Measurements from ENCODE around the gene ITGB1BP1.
A peak's percentile ranks its signal among the peaks of the same experiment; 100 is the strongest.

The ITGB1BP1 gene

DNA sequence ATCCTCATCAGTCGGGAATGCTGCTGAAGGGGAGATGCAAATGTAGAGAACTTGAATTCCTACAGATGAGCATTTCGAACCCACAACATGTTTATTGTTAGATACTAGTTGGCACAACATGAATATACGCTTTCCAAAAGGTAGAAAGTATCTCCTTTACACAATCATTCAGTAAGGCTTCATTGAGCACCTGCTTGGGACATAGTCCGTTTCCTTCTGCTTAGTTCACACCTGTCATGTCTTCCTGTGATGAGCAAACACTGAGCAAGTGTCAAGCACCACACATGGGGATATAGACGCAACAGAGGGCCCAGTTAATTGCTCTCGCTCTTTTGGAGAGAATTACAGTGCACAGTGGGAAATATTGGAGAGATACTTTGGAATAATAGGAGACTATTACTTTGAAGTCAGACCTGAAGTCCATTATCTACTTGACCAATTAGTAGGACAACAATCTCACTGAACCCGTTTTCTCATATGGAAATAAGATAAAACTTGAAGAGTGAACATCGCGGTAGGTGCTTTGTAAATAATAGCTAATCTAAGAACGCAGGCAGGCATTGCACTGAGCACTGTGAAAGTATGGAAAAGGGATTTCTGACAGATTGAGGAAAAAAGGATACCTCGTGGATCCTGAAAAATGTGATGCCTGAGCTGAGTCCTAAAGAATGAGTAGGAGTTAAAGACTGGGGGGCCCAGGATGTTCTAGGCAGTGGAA is 1.3 kb upstream of the ITGB1BP1 start:
- DNase-seq = no peak

DNA sequence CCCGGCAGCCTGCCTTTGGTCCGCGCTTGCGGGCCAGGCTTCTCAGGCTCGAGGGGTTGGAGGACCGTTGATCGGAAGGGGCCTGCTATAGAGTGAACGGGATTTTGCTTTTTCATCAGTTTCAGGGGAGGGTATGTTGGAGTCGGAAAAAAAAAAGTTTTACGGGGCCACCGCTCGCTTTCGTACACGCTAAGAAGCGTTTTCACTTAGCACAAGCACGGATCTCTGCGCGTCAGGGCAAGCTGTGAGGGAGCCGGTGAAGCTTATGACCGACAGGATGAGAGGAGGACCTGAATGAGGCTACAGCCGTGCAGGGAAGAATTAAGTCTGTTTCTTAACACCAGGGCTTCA is 569 bp upstream of the ITGB1BP1 start:
- peak; percentile 4 for DNase-seq

DNA sequence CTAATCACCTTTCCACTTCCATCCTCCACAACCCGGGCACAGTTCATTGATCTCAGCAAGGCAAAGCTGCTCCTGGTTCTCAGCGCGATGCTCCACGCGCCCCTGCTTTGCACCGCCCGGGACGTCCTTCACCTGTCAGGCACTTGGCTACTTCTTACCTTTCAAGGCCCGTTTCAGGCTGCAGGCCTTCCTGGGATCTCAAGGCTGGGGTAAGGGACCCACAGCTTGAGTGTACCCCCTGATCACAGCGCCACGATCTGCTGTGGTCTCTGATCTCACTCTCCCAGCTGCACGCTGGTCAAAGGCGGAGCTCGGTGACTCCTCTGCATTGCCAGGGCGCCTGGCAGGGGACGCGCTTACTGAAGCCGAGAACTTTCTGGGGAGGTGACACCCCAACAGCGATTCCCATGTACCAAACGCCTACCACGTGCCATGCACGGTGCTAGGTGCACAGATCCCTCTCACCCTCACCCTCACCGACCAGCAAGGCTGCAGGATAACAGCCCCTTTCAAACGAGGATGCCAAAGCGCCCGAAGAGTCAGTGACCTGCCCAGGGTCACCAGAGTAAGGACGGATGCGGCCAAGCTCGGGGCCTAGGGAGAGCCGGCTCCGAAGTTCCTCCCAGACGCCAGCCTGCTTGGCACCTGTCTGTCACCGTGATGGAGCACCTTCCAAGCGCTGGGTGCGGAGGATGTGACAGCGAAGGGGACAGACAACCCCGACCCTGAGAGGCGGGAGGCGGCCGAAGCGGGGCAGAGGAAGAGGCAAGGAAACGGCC is 818 bp downstream of the ITGB1BP1 start:
- DNase-seq = peak; percentile 25

DNA sequence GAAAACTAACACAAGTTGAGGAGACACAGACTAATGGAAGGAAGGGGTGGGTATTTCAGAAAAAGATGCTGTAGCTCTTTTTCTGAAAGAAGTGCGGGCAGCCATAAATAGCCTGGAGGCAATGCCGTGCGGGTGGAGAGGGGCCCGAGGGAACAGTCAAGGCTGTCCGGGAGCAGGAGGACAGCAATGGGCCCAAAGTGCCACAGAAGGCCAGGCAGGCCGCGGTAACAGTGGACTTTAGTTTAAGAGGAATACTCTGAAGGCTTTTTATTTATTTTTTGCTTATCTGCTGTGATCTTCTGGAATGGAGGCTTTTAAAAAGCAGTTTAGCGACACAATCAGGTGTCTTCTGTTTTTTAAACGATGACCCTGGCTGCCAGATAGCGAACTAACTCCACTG is 2.8 kb downstream of the ITGB1BP1 start:
- DNase-seq = no peak

DNA sequence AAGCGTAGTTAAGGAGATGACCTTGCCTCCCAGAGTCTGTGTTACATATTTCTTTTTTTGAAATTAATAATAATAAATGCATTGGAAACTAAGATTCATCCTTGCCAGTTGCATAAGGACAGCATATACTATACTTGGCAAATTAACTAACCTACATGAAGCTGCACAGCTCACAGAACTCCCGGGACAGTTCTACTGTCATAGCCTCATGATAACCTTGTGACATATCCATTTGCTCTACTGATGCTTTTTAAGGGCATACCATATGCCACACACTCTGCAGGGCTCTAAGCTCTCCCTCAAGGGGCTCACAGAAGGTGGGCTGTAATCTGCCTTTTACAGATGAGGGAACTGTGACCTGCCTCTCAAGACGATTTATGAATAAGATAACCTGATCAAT is 3.8 kb downstream of the ITGB1BP1 start:
- DNase-seq = no peak

DNA sequence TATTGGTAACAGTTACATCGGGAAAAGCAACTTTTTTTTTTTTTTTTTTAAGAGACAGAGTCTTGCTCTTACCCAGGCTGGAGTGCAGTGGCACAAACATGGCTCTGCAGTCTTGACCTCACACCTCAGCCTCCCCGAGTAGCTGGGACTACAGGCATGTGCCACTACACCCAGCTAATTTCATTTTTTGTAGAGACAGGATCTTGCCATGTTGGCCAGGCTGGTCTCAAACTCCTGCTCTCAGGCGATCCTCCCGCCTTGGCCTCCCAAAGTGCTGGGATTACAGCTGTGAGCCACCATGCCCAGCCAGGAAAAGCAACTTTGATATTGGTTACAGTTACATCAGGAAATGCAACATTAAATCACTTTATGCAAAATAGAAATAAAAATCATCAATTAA is 4.6 kb downstream of the ITGB1BP1 start:
- DNase-seq = no peak

DNA sequence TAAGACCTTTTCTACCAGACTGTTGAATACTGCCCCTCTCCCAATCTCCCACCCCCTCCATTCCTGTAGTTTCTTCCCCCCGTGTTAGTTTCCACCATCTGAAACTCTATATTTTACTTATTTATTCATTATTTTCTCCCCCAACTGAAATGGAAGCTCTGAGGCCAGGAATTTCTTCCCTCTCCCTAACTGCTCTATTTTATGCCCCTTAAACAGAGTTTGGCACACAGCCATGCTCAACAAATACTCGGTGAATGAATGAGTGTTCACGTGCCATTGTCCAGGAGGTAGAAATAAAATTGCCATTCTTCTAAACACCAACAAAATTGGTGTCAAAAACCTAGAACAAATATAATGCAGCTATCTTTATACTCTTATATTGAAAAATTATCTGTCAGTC is 5.6 kb downstream of the ITGB1BP1 start:
- no peak for DNase-seq

DNA sequence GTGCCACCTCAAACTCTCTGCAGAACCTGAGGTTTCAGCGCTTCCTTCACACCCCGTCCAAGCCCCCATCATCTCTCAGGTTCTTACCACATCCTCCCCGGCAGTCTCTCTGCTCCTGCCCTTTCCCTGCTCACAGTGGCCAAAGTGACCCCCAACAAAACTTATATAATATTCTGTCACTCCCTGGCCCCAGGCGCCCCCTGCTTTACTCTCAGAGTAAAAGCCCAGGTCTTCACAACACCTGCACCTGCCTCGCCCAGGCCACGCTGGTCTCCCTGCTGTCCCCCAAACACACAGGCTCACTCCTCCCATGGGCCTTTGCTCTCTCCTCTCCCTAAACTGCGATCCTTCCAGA is 6.4 kb downstream of the ITGB1BP1 start:
- DNase-seq = no peak

DNA sequence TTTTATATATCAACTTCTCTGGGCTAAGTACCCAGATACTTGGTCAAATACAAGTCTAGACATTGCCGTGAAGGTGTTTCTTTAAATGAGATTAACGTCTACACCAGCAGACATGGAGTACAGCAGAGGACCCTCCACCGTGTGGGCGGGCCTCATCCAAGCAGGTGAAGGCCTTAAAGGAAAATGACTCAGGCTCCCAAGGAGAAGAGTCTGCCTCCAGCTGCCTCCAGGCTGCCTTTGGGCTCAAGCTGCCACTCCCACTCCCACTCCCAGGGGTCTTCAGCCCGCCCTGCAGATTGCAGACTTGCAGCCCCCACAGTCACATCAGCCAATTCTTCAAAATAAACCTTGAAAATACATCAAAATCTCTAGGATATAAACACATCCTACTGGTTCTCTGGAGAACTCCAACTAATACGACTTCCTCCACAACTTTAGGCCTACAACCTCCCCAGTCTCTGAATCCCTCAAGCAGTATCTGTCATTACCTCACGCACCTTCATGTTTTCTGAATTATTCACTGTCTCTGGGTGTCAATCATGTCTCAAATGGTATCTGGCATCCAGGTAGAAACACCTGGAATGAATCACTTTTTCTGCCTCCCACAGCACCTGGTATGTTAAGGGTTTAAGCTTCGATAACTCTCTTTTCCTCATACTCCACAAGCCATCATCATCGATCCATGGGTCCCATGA is 6.9 kb downstream of the ITGB1BP1 start:
- no peak for DNase-seq

DNA sequence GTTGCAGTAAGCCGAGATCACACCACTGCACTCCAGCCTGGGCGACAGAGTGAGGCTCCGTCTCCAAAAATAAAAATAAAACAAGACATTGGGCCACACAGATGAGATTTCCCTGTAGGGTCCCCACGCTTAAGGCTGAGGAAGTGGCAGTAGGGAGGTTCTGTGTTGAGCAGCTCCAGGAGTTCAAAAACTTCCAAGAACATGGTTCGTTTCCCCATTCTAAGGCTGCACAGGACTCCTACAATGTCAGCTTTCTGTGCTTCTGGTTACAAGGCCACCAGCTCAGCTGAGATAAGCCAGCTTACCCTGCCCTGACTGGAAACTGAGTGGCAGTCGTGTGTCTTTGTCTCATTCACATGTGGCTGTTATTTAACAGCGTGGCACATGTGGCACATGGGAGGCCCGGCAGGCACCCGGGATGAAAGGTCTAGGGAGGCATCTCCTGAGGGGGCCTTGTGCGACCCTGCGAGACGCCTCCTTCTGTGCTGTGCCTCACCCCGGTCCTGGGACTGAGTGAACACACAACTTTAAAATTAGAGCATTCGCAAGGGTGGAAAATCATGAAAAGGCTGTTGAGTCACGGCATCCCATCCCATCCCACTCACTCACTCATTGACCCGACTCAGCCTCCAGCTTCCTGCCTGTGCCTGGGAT is 7.7 kb downstream of the ITGB1BP1 start:
- no peak for DNase-seq

DNA sequence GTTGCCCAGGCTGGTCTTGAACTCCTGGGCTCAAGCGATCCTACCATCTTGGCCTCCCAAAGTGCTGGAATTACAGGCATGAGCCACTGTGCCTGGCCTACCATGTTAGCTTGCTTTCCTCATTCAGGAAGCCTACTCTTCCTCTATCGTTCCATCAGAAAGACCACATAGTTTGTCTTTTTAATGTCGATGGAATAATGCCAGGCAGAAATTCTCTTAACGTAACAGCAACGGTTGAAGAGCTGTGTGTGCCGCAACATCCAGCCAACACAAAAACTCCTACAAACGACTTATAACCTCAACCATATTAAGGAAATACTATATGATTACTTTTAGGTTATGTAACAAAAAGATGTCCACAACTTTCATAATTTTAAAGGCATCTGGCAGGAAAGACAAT is 10.5 kb downstream of the ITGB1BP1 start:
- DNase-seq = no peak

DNA sequence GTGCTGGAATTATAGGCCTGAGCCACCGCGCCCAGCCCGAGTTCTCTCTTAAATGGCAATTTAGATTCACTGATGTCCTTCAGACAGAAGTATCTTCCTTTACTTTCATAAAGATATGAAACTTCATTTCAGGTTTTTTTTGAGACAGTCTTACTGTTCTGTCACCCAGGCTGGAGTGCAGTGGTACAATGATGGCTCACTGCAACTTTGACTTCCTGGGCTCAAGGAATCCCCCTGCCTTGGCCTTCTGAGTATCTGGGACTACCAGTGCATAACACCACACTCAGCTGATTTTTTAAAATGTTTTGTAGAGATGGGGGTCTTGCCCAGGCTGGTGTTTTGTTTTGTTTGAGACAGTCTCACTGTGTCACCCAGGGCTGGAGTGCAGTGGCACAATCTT is 13.2 kb downstream of the ITGB1BP1 start:
- DNase-seq = no peak

DNA sequence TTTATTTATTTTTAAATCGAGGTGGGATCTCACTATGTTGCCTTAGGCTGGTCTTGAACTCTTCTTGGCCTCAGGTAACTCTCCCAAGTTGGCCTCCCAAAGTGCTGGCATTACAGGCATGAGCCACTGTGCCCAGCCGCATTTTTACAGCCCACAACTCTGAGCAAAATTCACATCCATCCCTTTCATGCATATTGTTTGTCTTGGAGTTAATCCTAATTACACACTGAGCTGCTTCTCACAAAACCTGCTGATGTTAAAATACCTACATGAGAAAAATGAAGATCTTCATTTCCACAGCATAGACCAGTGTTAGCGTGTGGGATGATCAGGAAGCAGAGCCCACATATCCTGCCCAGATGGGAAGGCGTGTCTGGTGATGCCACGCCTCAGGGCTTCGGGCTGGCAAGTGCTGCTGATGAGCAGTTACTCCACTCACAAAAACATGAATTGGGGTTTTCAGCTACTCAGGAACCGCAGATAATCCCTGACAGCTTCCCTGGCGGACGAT is 14.6 kb downstream of the ITGB1BP1 start:
- no peak for DNase-seq

DNA sequence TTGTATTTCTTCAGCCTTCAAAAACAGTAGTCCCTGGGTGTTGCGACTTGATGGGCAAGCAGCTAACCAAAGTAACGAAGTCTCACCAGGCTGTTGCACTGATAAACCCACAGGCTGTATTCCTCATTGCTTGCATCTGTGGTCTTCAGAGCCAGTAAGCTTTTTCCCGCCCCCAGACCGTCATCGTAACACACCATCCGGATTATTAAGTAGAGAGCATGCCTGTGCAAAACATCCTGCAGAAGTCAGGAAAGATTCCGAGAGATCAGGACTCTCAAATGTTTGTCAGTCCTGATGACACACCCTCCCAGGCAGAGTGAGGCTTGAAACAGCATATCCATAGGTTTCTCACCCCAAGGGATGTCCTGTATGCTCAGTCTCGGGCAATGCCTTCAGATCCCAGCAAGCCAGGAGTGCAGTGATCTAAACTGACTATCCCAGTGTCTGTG is 15.9 kb downstream of the ITGB1BP1 start:
- DNase-seq = no peak

DNA sequence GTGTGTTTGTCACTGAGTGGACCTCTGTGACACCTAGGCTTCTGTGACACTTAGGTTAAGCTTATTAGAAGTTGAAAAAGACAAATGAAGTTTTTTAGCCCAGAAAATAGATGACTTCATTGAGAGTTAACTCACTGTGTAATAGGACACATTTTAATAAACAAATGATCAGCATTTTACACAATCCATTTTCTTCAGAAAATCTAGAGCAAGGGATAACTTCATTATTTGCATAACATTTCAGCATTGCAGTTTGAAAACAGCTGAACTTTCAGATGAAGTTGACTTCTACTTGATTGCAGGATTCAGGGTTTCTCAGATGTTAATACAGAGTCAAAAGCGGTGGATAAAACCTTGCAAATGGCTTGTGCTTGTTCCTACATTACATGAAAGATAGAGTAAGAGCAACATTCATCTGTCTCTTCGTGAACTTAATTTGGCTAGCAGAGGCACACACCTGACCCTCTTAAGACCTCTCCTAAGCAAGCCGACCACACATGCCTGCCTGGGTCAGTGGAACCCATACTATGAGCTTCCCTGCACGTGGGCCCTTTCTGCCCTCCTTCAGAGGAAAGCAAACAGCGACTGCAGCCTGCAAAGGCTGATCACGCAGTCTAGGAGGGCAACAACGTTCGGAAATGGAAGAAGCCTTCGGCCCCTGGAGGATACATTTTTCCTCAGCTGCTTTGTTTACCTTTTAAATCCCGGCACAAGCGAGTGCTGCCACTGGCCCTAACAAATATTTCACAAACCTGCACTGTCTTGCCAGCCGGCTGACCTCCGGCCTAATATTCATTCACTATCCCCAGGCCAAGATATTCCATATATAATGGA is 16.6 kb downstream of the ITGB1BP1 start:
- DNase-seq = no peak

DNA sequence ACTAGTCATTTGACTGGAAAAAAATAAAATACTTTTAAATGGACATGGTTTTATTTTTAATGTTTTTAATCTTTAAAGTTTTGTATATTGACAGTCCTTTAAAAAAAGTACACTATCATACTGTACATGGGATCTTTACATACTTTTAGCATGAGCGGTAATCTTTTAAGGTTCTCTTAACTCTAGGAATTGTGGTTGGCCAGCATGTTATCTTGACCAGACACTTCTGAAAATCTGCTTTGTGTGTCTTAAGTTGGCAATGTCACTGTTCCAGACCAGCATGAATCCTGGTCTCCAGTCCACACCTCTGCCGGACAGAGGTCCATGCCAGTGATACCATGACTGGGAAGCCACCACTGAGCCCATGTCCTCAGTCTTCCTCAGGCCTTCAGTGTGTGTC is 17.7 kb downstream of the ITGB1BP1 start:
- no peak for DNase-seq

DNA sequence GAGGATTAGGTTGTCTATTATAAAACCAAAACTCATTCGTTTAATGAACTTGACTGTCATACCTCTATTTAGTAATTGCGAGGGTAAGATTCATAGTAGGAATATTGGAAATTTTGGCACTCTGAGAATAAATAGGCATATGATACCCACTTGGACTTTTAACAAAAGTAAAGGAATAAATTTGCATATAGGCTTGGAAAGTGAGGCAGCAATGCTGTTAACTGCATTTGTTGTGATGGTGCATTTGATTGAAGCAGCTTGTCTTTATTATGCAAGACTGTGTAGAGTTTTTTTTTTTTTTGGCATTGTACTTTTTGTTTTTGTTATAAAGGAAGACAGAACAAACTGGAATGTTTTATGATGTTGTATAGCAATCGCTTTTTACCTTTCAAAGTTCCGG is 18.9 kb downstream of the ITGB1BP1 start:
- no peak for DNase-seq

DNA sequence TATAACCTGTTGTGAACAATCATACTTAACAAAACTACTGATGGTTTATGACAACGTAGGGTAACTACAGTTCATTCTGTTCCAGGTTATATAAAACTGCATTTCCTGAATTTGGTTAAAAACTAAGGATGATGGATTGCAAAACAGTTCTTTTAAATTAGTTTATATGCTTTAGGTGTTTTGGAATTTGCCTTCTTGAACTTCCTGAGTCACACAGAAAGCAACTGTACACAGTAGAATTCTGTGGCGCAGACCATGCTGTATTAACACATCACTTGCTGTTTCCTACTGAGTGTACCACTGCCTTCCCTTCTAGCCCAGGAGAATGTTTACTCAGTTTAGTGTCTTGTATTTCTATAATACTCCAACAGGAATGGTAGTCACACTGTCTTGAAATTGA is 19.4 kb downstream of the ITGB1BP1 start:
- no peak for DNase-seq

DNA sequence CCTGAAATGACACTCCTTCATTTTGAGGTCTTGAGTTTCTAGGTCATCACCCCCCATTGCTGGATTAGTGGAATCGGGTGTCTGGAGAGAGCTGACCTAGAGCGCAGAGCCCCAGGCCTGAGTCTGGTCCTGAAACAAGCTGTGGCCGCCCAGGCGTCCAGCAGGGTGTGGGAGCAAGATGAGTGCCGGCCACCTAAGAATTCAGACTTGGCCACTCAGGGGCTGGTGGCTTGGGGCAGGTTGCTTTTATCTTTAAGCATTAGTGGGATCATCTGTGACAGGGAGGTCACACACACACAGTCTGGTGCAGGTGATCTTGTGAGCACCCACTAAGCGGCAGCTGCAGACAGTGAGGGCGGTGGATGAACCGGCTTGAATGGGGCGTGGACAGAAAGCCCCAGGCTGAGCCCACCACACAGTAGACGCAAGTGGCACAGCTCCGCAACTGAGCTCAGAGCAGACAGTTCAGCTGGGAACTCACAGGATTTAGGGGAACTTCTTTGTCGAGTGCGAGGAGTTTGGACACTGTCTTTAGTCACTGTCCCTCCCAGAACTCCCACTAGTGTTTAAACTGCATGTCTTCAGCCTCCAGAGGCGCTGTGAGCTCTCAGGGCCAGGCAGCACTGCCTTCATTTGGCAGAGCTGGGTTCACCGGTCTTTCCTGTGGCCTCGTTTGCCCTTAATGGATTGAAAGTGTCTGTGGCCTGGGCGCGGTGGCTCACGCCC is 21.5 kb downstream of the ITGB1BP1 start:
- no peak for DNase-seq

DNA sequence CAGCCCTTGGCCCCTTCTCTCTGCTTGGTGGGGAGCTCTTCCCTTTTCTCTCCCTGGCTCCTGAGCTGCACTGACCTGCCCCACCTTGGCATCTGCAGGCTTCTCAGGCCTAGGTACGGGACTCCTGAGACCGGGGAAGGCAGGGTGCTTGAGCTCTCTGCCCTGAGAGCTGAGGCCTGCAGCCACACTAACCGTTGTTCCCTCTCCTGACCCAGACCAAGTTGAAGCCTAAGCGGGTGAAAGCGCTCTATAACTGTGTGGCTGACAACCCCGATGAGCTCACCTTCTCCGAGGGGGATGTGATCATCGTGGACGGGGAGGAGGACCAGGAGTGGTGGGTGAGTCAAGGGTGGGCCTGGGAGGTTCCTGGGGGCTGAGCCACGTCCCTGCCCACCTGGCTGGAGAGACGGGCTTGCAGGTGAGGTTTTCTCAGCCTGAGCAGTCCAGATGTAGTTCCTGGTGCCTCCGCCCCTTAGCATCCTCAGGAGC is 22.2 kb downstream of the ITGB1BP1 start:
- no peak for DNase-seq

DNA sequence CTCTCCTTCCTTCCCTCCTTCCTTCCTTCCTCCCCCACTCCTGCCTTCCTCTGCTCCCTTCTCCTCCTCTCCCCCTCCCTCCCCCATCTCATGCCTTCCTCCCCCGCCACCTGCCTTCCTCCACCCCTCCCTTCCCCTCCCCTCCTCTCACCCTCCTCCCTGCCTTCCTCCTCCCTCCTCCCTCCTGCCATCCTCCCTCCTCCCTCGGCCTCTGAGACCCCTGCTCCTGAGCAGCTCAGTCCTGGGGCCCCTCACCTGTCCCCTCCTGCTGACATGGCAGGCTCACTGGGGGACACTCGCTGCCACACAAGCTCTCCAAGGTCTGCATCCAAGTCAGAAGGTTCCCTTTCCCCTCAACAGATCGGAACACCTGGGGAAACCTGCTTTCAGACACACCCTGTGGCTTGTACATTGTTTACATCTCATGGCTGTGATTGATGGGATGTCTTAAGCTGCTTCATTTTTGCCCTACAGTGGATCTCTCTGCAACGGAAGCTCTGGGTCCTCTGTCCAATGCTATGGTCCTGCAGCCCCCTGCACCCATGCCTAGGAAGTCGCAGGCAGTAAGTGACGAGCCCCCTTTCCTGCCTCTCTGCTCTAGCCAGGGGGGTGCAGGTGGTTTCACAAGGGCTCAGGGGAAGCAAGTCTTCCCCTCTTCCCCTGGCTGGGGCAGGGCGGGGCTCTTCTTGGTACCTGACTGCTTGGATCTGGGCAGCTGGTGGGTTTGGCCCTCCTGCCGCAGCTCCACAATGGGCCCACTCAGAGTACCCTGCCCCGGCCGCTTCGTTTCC is 22.9 kb downstream of the ITGB1BP1 start:
- DNase-seq = no peak
